ENCODE results near the gene TRAPPC8. TPM values are rescaled to one million over a fixed set of nuclear protein-coding genes. Genes with fewer than 3 reads are reported as not detected.
"Not testable (repeated sequence)": the region's sequence is repeated elsewhere in the genome, so short reads cannot be mapped to it uniquely, and the experiment has no call there.

Gene TRAPPC8
- total RNA-seq, 1 donor, result 25.0 TPM

DNA sequence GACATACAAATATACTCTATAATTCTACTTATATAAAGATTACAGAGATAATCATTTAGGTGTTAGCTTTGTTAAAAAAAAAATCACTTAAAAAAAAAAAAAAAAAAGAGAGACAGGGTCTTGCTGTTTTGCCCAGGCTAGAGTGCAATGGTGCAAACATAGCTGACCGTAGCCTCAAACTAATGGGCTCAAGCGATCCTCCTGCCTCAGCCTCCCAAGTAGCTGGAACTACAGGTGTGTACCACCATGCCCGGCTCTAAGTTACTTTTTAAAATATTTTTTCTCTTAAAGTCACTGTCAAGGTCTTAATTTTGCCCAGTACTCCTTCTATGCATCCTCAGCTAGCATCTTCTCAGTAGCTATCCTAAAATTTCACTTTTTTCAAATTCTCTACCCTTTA is 105.0 kb downstream of the TRAPPC8 start:
- Histone ChIP-seq H3K27me3 (ENCODE audit: insufficient read depth, low read length) (no peaks in the 10 kb centered on the region), H3K4me1 (ENCODE audit: insufficient read depth, low read length) (no peaks in the 10 kb centered on the region), H3K4me3 (ENCODE audit: low read length) (no peak overlapping the region), H3K9me3 (ENCODE audit: low read depth, low read length) (no peaks in the 10 kb centered on the region)

DNA sequence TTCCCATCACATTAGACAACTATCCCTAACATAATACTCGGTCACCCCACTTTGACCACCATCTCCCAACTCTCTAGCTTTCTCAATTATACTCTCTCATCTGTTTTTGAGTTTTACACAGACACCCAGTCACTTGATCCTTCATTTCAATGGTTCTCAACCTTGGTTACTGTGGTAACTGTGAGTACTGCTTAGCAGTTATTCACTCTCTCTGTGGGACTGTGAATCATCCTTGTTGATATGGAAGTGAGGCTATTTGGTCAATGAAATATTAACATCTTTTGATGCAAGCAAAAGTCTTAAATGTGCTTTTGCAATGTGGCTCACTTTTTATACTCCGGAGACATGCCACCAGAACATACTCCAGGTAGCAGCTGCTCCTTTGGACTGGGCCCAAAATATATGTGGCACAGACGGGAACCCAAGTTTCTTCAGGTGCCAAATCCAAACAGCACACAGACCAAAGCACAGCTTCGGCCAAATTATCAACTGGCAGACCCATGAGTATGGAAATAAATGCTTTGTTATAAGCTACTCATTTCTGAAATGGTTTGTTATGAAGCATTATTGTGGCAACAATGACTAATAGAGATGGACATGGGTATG is 107.3 kb downstream of the TRAPPC8 start:
- Histone ChIP-seq H3K4me3 (ENCODE audit: low read length) (no peak overlapping the region), H3K4me1 (ENCODE audit: insufficient read depth, low read length) (no peaks in the 10 kb centered on the region), H3K27me3 (ENCODE audit: insufficient read depth, low read length) (no peaks in the 10 kb centered on the region), H3K9me3 (ENCODE audit: low read depth, low read length) (no peaks in the 10 kb centered on the region)

DNA sequence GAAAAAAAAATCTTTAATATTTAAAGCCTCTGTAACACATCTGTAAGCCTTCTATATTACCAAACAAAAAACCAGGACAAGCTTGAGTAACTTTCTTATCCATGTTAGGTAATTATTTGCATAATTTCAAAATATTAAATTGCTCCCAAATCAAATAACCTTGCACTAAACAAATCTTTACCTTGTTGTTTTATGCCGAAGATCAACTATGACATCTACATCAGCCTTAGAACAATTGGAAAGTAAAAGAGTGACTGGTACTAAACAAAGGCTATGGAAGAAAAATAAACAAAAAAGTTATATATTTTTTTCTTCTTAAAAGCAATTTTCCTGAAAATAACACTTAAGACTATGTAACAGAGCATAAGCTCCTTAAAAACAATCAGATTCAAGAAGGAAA is 111.0 kb downstream of the TRAPPC8 start:
- Histone ChIP-seq H3K4me1 (ENCODE audit: insufficient read depth, low read length) (no peaks in the 10 kb centered on the region), H3K27me3 (ENCODE audit: insufficient read depth, low read length) (no peaks in the 10 kb centered on the region), H3K4me3 (ENCODE audit: low read length) (no peak overlapping the region), H3K9me3 (ENCODE audit: low read depth, low read length) (no peaks in the 10 kb centered on the region)

DNA sequence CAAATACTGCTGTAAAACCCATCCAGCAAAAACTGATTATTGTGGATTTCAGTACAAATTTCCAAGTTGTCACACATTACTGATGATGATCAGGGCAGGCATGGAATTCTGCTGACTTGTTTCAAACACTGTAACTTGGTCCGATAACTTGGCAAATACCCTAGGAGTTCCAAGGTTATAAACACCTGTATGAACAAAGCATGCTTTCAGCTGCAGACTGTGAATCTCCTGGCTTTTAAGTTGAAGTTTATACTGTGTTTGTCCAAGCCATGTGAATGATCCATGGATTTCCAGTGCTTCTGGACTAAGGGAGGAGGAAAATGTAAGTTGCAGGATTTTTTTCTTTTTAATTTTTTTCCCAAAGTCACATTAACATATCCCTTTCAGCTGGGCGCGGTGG is 112.2 kb downstream of the TRAPPC8 start:
- no peaks in the 10 kb centered on the region for H3K4me1 ChIP-seq (ENCODE audit: insufficient read depth, low read length)
- H3K4me3 ChIP-seq (ENCODE audit: low read length), result no peak overlapping the region
- H3K27me3 ChIP-seq (ENCODE audit: insufficient read depth, low read length), result no peaks in the 10 kb centered on the region
- no peaks in the 10 kb centered on the region for H3K9me3 ChIP-seq (ENCODE audit: low read depth, low read length)

DNA sequence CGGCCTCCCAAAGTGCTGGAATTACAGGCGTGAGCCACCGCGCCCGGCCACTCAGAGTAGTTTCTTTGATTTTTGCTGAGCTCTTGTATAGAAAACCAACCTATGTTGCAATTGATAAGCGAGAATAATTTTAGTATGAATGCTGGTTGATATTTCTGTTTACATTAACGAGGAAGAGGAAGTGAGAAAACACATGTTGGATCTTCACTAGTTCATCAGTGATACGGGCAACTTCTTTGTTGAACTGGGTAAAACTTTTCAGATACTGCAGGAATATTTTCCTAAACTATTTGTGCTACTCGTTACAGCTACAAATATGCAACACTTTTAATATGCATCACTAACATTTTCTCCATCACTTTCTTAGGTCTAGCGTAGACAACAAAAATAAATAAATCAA is 114.3 kb downstream of the TRAPPC8 start:
- no peaks in the 10 kb centered on the region for H3K27me3 ChIP-seq (ENCODE audit: insufficient read depth, low read length)
- no peaks in the 10 kb centered on the region for H3K9me3 ChIP-seq (ENCODE audit: low read depth, low read length)
- no peak overlapping the region for H3K4me3 ChIP-seq (ENCODE audit: low read length)
- H3K4me1 ChIP-seq (ENCODE audit: insufficient read depth, low read length), result no peaks in the 10 kb centered on the region

DNA sequence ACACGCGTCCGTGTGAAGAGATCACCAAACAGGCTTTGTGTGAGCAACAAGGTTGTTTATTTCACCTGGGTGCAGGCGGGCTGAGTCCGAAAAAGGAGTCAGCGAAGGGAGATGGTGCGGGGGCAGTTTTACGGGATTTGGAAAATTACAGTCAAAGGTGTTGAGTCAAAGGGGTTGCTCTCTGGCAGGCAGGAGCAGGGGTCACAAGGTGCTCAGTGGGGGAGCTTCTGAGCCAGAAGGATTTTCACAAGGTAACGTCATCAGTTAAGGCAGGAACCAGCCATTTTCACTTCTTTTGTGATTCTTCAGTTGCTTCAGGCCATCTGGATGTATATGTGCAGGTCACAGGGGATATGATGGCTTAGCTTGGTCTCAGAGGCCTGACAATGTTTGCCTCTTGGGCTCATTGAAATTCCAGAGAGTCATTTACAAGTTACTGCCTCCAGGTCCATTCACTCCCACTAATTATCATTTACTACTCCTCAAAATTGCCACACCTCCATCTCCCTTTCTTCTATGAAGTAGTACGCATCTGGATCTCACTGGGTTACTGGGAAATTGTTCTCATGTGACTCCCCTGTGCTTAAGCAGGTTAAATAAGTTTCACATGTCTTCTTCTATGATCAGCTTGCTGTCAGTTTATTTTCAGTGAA is 116.1 kb downstream of the TRAPPC8 start:
- H3K9me3 ChIP-seq (ENCODE audit: low read depth, low read length); H3K4me1 ChIP-seq (ENCODE audit: insufficient read depth, low read length); H3K4me3 ChIP-seq (ENCODE audit: low read length); H3K27me3 ChIP-seq (ENCODE audit: insufficient read depth, low read length): not testable (repeated sequence)

DNA sequence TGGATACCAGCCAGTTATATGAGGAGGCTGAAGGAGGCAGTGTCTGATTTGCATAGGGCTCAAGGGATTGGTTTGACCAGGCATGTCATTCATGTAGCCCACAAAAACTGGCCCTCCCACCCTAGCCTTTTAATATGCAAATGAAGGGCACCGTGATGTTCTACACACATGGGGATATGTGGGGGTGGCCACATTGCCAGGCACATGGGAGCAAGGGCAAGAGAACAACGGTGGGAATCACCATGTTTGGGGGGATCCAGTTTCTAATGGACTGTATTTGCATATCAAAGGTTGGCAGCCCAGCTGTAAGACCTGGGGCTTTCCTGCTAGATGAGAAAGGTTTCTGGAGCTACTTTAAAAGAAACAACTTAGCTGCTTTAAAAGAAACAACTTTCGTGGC is 117.2 kb downstream of the TRAPPC8 start:
- H3K9me3 ChIP-seq (ENCODE audit: low read depth, low read length), result no peaks in the 10 kb centered on the region
- no peak overlapping the region for H3K4me3 ChIP-seq (ENCODE audit: low read length)
- no peaks in the 10 kb centered on the region for H3K27me3 ChIP-seq (ENCODE audit: insufficient read depth, low read length)
- H3K4me1 ChIP-seq (ENCODE audit: insufficient read depth, low read length), result no peaks in the 10 kb centered on the region

DNA sequence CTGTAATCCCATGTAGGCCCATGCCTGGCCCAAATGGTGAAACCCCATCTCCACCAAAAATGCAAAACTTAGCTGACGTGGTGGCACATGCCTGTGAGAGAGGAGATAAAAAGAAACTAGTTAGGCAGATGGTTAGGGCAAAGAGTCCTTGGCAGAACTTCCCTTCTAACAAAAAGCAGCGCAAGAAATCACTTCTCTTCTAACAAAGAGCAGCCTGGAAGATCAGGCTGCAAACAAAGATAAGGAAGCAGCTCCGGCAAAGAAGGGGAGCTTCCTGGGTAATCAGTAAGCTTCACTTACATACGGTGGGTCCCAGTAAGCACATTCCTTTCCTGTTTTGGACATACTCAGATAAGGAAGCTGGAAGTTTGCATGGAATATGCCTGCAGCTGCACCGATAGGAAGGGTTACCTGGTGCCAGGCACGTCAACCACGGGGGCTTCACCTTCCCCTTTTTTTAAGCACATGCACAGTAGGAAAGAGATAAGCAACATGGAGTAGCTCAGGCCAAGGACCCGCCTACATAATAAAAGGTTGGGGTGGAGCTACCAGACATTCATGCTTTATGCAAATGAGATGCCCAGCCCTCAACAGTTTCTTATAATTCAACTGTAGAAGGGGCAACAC is 121.3 kb downstream of the TRAPPC8 start:
- no peaks in the 10 kb centered on the region for H3K4me1 ChIP-seq (ENCODE audit: insufficient read depth, low read length)
- H3K27me3 ChIP-seq (ENCODE audit: insufficient read depth, low read length), result no peaks in the 10 kb centered on the region
- H3K9me3 ChIP-seq (ENCODE audit: low read depth, low read length), result no peaks in the 10 kb centered on the region
- no peak overlapping the region for H3K4me3 ChIP-seq (ENCODE audit: low read length)

DNA sequence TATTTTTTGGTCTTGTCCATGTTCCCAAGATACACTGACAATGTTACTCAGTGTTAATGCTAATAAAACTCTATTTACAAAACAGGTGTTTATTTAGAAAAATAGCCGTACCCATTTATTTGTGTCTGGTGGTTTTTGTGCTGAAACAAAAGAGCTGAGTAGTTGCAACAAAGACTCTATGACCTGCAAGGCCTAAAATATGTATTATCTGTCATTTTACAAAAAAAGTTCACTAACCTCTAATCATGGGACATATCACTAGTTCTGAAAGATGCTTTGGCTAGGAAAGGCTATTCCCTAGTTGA is 123.1 kb downstream of the TRAPPC8 start:
- H3K9me3 ChIP-seq (ENCODE audit: low read depth, low read length), result no peaks in the 10 kb centered on the region
- H3K4me3 ChIP-seq (ENCODE audit: low read length), result no peak overlapping the region
- no peaks in the 10 kb centered on the region for H3K4me1 ChIP-seq (ENCODE audit: insufficient read depth, low read length)
- no peaks in the 10 kb centered on the region for H3K27me3 ChIP-seq (ENCODE audit: insufficient read depth, low read length)

DNA sequence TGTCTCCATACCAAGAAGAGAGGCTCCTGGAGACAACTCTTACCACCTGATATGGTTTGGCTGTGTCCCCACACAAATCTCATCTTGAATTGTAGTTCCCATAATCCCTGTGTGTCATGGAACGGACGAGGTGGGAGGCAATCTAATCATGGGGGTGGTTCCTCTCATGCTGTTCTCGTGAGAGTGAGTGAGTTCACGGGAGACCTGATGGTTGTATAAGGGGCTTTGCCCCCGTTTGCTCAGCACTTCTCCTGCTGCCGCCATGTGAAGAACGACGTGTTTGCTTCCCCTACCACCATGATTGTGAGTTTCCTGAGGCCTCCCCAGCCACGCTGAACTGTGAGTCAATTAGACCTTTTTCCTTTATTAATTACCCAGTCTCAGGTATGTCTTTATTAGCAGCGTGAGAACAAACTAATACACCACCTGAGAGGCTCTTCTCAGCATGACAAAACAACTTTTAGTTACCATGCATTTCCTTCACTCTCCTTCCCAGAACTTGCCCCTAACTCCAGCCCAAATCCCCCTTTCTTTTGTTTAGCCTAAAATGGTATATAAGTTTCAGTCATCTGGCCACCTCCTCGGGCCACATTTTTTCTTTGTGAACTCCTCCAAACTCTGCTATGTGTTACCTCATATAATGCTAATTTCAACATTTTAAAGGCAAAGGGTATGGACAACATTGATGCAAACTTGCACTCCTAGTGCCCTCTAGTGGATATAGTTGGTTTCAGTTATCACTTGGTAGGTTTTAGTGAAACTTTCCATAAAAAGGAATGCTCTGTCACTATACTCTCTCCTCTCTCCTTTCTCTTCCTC is 123.6 kb downstream of the TRAPPC8 start:
- H3K9me3 ChIP-seq (ENCODE audit: low read depth, low read length), result no peaks in the 10 kb centered on the region
- H3K27me3 ChIP-seq (ENCODE audit: insufficient read depth, low read length), result no peaks in the 10 kb centered on the region
- no peak overlapping the region for H3K4me3 ChIP-seq (ENCODE audit: low read length)
- no peaks in the 10 kb centered on the region for H3K4me1 ChIP-seq (ENCODE audit: insufficient read depth, low read length)

DNA sequence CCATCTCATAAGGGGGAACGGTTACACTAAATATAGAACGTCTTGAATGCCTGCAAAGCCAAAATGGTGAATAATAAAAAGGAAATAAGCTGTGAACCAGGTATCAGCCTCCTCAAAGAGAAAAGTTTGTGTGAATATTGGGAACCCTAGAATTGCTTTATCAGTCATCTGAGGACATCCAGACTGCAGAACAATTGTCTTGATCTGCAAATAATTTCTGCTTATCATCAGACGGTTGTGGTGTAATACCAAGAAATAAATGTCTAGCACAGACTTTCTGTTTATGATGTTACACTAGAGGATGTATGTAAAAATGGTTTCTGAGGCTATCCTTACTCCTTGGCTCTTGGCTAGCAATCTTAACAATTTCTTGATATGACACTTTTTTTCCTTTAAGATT is 128.8 kb downstream of the TRAPPC8 start:
- Histone ChIP-seq H3K4me3 (ENCODE audit: low read length) (no peak overlapping the region), H3K27me3 (ENCODE audit: insufficient read depth, low read length) (no peaks in the 10 kb centered on the region), H3K4me1 (ENCODE audit: insufficient read depth, low read length) (no peaks in the 10 kb centered on the region), H3K9me3 (ENCODE audit: low read depth, low read length) (no peaks in the 10 kb centered on the region)

DNA sequence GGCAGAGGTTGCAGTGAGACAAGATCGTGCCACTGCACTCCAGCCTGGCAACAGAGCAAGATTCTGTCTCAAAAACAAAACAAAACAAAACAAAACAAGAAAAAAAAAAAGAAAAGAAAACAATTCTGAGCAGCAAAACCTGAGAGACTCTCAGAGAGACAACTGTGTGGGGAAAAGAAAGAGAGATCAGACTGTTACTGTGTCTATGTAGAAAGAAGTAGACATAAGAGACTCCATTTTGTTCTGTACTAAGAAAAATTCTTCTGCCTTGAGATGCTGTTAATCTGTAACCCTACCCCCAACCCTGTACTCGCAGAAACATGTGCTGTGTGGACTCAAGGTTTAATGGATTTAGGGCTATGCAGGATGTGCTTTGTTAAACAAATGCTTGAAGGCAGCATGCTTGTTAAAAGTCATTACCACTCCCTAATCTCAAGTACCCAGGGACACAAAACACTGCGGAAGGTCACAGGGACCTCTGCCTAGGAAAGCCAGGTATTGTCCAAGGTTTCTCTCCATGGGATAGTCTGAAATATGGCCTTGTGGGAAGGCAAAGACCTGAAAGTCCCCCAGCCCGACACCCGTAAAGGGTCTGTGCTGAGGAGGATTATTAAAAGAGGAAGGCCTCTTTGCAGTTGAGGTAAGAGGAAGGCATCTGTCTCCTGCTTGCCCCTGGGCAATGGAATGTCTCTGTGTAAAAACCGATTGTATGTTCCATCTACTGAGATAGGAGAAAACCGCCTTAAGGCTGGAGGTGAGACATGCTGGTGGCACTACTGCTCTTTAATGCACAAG is 132.4 kb downstream of the TRAPPC8 start:
- not testable (repeated sequence) for H3K4me3 ChIP-seq (ENCODE audit: low read length); H3K4me1 ChIP-seq (ENCODE audit: insufficient read depth, low read length); H3K27me3 ChIP-seq (ENCODE audit: insufficient read depth, low read length); H3K9me3 ChIP-seq (ENCODE audit: low read depth, low read length)

DNA sequence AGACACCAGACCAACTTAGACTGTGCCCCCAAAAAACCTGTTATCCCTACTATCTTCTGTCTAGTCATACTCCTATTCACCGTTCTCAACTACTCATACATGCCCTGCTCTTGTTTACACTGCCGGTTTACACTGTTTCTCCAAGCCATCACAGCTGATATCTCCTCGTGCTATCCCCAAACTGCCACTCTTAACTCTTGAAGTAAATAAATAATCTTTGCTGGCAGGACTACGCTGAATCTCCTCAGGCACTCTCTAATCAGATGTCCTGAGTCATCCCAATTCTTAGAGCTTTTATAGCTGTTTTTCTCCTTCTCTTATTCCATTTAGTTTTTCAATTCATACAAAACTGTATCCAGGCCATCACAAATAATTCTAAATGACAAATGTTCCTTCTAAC is 133.9 kb downstream of the TRAPPC8 start:
- H3K4me3 ChIP-seq (ENCODE audit: low read length); H3K9me3 ChIP-seq (ENCODE audit: low read depth, low read length): not testable (repeated sequence)

DNA sequence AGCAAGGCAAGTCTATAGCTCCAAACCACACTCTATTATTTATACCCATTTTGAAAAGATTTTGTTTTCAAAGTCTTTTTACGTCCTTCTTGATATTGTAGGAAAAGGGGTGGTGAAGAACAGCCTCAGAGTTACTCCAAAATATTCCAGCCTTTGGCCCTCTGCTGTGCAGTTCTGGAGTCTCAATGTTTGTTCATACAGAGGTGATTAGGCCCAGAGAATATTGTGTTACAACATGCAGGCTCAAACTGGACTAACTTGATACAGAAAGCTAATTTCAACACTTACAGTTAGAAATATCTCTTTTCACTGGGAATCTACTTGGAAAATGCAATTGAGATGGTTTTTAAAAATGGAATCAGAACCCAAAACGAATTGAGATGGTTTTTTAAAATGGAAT is 141.8 kb downstream of the TRAPPC8 start:
- Histone ChIP-seq H3K9me3 (ENCODE audit: low read depth, low read length) (no peaks in the 10 kb centered on the region), H3K4me1 (ENCODE audit: insufficient read depth, low read length) (no peaks in the 10 kb centered on the region), H3K4me3 (ENCODE audit: low read length) (no peak overlapping the region), H3K27me3 (ENCODE audit: insufficient read depth, low read length) (no peaks in the 10 kb centered on the region)

More for the DNA sequence above, 133.9 kb downstream of the TRAPPC8 start:
- H3K4me1 ChIP-seq (ENCODE audit: insufficient read depth, low read length); H3K27me3 ChIP-seq (ENCODE audit: insufficient read depth, low read length): not testable (repeated sequence)

DNA sequence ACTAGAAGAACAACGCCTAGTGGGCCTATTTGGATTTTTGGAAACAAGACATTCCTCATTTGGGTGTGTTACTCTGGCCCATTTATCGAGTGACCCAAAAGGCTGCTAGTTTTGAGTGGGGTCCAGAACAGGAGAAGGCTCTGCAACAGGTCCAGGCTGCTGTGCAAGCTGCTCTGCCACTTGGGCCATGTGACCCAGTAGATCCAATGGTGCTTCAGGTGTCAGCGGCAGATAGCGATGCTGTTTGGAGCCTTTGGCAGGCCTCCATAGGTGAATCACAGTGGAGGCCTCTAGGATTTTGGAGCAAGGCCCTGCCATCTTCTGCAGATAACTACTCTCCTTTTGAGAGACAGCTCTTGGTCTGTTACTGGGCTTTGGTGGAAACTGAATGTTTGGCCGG is 143.7 kb downstream of the TRAPPC8 start:
- not testable (repeated sequence) for H3K27me3 ChIP-seq (ENCODE audit: insufficient read depth, low read length); H3K9me3 ChIP-seq (ENCODE audit: low read depth, low read length); H3K4me3 ChIP-seq (ENCODE audit: low read length); H3K4me1 ChIP-seq (ENCODE audit: insufficient read depth, low read length)

Data from mononuclear cell (primary cell).